HTR-8/SVneo (cell line): ENCODE measurements around the gene UVSSA.

Experiments
- DNase-seq: peaks from one replicate; pipeline ENCODE4 v3.0.0; 2011; ENCODE audit warnings: low spot score, mixed read lengths; ENCODE audit not compliant: insufficient read length
- FAIRE-seq: peaks from 2 replicates; lab custom pipeline; 2011; peaks lifted over from hg19 to GRCh38; lab: Jason Lieb, UNC

UVSSA gene

DNA sequence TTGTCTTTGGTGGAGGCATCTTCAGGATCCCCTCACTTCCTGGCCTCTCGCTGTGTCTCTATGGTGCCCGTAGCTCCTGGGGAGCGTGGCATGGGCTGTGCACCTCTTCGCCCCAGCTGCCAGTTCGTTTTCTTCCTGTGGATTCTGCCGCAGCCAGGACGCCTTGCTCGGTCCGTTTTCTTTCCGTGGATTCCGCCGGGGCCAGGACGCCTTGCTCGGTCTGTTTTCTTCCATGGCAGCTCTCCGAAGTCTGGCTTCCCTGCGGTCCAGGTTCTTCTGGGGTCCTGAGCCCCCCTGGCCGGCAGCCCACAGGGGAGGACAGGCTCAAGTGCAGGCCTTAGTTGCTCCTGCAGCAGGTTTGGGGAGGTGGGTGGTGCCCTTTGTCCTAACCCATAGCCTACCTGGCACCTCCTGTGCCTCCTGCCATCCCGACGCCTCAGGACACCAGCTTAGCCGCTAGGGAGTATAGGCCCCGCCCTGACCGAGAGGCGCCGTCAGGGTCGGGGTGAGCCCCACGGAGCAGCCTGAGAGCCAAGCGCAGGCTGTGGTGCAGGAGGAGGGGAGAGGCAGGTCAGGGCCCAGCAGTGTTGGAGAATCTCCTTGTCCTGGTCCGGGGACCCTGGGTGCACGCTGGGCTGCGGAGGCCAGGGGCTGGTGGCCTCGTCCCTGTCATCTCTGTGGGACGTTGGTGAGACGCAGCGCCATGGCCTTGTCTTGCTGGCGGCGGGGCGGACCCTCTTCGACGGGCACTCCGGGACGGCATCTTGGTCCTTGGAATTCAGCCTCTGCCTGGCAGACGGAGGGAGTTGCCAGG lies 27.1 kb downstream of the UVSSA start:
- FAIRE-seq (no peak), DNase-seq (no peak)

DNA sequence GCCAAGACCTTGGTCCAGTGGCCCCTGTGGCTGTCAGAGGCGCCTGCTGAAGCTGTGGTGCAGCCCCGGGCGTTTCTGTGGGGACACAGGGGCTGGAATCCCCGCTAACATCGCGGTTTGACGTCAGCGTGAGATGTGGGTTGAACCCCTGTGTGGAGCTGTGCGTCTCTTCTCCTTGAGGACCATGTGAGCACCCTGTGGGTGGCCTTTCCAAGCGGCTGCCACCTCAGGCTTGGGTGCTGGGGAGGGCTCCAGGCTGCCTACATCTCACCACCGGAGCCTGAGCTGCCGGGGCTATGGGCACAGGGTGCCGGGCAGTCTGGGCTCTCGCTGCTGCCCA lies 27.7 kb downstream of the UVSSA start:
- FAIRE-seq (no peak), DNase-seq (no peak)

DNA sequence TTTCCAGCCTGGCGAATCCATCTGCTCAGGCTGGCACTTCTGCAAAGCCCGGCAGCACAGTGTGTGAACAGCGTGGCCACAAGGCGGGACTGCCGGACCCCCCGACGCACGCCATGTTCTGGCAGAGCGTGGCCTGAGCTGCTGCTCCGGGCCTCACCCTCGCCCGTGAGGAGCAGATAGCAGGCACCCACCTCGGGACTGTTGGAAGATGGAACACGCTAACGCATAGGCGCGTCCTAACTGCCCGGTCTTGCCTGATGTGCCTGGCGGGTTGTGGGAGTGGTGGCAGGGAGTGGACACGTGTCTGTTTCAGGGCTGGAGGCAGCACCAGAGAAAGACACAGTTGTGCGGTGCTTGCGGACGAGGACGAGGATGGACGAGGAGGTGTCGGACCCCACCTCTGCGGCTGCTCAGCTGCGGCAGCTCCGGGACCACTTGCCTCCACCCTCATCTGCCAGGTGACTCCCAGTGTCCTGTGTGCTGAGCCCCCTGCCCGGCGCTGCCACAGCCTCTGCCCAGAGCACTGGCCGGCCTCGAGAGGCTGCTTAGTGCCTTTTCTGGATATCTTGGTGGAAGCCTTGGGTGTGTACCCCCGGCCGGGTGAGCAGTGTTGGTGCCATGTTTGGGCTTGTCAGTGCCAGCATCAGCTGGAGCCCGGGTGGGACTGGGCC lies 28.2 kb downstream of the UVSSA start:
- no peak for DNase-seq
- FAIRE-seq = no peak

DNA sequence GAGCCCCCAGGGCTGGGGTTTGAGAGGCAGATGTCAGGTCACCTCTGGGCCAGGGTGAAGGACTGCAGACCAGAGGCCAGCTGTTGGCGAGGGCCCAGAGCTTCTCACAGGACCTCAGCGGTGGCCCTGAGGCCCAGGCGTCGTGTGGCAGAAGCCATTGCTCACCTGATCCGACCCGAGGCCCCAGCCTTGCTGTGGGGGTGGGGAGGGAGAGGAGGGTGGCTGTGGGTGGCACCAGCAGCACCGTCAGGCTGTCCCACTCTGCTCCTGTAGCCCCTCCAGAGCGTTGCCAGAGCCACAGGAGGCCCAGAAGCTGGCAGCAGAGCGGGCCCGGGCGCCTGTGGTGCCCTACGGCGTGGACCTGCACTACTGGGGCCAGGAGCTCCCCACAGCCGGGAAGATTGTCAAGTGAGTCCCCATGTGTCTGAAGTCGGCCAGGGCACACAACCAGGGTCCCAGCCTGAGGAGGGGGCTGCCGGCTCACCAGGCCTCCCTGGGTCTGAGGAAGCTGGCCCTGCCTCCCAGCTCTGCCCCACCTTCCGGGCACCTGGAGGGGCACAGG lies 28.8 kb downstream of the UVSSA start:
- no peak for DNase-seq
- no peak for FAIRE-seq

DNA sequence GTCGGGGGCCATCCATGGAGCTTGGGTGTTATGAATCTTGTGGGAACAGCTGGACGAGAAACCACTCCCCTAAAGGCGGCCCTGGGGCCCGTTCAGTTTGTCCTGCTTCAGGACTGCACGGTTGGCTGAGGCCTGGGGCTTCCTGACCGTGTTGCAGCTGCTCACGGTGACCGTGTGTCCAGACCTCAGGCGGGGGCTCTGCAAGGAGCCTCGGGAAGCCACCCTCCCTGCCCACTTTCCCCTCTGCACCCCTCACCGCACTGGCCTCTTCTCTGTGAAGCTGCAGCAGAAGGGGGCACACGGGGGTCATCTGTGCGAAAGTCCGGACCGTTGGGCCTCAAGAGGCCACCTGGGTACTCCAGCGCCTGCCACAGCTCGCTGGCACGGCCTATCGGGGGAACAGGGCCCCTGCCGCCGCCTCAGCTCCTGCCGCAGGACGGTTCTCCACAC lies 29.4 kb downstream of the UVSSA start:
- DNase-seq = no peak
- FAIRE-seq = no peak

DNA sequence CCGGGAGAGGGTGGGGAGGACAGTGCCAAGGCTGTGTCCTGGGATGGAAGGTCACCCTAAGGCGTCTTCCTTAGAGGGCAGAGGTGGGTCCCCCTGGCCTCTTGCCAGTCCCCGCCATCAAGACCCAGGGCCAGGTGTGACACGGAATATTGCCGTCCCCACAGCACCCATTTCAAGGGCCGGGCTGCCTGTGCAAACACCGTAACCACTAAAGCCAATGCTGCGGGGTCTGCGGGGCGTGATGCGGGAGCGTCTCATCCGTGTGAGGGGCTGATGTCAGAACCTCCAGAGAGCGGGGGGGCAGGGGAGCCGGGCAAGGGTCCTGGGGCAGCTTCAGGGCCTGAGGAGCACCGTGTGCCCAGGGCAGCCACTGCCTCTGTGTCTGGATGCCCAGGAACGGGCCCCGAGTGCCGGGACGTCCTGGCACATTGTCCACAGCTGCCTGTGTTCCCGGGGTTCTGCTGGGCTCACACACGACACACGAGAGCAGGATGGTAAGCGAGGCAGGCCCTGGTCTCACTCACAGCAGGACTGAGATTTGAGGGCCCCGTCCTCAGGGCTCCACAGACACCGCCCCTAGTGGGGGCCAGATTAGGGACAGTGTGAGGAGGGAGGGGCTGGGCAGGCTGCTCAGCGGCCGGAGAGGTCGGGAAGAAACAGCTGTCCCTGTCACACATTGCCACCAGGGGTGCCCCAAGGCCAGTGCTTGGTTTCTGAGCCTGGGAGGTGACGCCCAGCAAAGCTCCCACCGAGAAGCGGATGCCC lies 30.0 kb downstream of the UVSSA start:
- no peak for FAIRE-seq

DNA sequence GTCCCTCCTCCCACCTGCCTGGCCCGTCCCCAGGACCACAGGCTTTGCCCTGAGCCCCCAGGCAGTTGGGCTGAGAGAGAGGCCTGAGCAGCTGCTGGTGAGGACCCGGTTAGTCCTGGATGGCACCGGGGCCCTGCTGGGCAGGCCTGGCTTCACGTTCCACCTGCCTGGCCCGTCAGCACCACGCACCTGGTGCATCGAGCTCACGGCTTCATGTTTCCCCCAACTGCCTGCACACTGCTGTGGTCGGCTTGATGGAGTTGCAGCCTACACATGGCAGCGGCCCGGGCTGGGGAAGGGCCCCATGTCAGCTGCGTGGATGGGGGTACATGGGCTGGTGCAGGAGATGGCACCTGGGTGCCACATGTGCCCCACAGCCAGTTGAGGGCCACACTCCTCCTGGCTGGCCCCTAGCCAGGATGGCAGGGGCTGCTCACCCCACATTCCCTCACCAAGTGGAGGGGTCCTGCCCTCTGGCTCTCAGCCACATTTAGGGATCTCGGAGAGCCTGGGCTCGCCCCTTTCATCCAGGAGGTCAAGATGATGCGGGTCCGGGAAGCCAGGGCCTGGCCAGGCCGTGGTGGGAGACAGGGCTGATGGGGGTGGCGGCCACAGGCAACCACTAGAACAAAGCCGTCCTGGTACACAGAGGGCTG lies 30.7 kb downstream of the UVSSA start:
- no peak for FAIRE-seq
- DNase-seq = no peak

More for the DNA sequence above, 30.0 kb downstream of the UVSSA start:
- DNase-seq = no peak

DNA sequence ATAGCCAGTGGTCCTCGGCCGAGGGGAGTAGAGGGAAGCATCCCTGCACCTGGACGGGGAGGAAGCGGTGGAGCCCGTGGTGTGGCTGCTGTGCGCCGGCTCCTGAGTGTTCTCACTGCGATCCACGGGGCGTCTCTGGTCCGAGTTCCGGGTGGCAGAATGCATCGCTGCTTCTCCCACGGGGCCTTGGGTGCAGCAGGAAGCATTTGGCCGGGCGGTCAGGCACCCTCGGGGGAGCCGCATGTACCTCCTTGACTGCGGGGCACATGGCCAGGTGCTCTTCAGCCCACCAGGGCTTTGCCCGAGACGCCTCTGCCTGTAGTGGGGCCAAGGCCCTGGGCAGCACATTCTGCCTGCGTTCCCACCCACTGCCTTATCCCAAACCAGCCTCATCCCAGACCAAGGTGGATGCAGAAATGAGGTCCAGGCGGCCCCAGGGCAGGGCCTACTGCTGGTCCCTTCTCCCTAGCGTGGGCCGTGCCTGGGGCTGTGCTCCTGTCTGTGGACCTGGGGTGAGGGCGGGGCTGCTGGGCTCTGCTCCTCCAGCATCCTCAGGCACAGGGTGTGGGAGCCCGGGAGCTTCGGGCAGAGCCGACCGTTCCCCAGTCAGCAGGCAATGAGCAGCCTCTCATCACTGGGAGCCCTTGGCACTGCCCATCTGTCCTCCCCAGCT lies 31.7 kb downstream of the UVSSA start:
- DNase-seq = no peak
- FAIRE-seq = no peak

DNA sequence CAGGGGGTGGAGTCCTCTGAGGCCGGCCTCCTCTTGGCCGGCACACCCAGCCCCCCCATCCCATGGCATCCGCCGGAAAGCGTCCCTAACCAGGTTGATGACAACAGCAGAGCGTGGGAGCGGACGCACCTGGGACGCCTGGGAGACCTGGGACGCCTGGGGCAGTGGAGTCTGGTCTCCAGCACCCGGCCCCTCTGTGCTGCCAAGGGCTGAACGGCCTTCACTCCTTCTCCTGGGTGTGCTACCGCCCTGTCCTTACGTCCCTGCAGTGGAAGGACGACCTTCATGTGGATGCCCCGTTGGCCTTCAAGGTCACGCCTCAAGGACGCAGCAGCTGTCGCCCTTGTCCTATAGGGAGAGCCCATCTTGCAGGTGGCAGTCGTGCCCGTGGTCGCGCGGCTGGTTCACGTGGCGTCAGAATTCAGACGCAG lies 32.4 kb downstream of the UVSSA start:
- no peak for FAIRE-seq

DNA sequence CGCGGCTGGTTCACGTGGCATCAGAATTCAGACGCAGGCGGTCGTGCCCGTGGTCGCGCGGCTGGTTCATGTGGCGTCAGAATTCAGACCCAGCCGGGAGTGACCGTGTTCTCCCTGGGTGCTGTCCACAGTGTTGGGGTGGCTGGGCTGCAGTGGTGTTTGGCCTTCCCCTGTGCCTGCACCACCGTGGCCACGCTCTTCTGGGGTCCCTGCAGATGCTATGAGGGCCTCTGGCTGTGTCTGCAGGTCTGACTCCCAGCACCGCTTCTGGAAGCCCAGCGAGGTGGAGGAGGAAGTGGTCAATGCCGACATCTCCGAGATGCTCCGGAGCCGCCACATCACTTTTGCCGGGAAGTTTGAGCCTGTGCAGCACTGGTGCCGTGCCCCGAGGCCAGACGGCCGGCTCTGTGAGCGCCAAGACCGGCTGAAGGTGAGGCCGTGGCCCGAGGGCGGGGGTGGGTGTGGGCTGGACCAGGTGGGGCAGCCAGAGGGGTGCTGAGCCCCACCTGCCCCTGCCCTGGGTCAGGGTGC lies 32.9 kb downstream of the UVSSA start:
- no peak for DNase-seq
- FAIRE-seq = no peak

More for the DNA sequence above, 32.4 kb downstream of the UVSSA start:
- DNase-seq = no peak

DNA sequence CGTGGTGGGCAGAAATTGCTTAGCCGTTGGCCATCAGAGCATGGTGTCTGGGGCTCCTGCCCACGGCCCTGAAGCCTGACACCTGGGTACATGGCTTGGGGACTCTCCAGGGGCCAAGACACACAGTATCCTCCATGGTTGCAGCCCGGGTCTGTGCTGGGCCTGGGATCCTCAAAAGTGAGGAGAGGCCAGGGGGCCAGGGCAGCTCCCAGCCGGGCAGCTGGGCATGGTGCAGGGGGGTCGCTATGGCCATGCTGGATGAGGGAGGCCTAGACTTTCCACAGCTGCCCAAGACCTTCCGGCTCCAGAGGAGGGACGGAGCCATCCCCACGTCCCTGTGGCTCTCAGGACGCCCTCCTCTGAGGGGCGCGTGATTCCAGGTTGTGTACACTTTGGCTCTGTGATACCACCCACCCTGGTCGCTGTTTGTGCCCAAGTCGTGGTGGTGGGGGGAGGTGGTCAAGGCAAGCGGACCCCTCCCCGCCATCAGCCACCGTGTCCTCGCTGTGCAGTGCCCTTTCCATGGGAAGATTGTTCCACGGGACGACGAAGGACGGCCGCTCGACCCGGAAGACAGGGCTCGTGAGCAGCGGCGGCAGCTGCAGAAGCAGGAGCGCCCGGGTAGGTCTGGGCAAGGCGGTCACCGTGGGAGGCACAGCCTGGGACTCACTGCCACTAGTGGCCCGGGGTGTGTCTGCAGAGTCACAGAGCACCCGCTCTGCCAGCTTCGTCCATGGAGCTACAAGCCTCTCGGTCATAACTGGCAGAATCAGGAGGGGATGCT lies 33.6 kb downstream of the UVSSA start:
- no peak for FAIRE-seq
- DNase-seq = no peak

DNA sequence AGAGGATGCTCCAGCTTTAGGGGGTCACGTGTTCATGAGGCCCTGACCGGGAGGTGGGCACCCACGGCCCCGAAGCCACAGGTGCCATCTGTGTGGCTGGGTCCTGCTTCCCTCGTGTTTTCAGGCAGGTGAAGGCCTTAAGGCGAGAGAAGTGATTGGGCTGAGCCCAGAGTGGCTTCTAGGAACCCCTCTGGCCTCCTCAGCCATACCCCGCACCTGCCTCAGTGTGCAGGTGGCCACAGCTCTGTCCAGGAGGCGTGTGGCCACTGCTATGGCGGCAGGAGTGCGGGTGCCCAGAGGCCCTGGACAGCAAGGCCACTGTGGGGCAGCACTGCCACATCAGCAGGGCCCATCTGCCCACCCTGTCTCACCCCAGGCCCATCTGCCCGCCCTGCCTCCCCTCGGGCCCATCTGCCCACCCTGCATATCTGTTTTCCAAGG lies 34.2 kb downstream of the UVSSA start:
- no peak for DNase-seq
- no peak for FAIRE-seq

DNA sequence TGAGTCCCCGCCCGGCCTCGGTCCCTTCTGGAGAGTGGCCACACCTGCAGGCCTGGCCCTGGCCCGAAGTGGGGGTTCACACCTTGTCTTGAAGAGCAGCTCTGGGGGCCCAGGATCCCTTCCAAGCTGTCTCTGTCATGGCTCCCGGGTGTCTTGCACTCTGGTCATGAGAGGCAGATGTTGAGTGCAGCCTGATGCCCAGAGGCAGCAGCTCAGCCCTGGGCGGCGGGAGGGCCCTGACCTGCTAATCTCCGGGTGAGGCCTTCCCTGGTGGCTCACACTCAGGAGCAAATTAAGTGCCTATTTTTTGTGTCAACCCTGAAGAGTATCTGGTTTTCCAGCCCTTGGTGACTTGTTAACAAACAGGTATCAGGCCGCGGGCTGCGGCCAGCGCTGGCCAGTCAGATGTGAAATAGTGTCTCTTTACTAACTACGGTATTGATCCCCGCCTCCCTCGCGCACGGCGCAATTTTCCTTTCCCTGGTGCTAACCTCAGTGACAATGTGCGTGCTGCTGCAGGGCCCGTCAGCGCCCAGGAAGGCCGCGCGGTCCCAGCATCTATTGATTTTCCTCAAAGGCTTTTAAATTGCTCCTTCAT lies 35.0 kb downstream of the UVSSA start:
- FAIRE-seq (no peak), DNase-seq (no peak)

DNA sequence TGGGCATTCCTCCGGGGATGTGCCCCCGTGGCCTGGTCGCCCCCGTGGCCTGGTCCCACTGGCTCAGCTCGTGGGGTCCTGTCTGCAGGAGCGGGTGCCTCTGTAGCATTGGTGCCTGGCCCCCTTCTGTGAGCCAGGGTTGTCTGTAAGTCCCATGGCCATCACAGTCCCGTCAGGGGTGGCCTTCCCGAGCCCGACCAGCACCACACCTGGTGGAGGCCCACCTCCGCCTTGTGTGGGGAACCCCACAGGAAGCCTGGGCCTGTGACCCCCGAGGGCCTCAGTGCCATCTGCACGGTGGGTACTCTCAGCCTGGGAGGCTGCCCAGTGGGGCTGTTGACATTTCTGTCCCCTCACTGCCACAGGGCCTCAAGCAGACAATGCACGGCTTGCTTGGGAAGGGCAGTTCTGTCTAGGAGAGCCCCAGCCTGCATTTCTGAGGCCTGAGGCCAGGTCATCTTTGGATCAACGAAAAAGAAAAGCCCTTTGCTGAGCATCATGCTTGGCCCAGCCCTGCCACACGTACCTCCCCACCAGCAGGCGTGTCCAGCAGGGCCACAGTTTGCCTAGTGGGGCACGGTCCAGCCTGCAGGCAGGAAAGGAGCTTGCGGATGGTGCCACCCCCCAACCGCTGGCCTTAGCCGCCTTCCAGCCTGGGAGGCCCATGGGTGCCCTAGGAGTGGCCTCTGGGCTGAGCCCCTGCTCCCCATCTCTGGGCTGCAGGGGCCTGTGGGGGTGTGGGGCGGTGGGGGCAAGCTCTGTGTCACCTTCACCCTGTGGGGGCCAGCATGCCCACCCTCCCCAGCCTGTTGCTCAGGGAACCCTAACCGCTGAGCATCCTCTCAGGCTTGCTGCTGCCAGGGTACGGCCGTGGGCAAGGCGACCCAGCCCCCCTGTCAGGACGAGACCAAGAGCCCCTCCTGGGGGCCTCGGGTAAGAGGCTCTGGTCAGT lies 36.0 kb downstream of the UVSSA start:
- DNase-seq (no peak), FAIRE-seq (no peak)

DNA sequence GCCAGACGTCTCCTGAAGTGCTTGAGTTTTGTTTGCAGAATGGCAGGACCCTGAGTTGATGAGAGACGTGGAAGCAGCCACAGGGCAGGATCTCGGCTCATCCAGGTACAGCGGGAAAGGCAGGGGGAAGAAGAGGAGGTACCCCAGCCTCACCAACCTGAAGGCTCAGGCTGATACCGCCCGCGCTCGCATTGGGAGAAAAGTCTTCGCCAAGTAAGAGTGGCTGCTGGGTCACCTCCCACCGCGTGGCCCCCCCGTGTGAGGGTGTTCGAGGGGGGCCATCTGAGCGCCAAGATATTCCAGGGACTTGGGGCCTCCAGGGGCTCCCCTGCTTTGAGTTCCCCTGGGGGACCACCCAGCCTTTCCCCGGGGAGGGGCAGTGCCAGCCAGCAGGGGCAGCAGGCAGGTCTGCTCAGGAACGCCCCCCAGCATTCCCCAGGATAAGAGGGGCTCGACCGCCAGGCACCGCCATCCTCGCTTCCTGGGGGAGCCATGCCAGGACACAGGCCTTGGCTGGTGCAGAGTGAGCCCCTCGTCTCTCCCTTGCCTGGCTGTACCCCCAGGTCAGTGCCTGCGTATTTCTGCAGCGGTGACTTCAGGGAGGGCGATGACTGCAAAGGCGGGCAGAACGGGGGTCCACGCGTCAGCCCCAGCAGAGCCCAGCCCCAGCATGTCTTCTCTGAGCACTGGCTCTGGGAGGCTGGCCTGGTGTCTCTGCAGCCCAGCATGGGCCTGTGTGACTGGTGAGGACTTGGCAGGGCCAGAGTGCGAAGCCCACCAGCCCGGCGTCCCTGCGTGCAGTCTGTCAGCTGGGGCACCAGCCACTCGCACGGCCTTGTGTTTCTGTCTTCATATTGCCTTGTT lies 37.0 kb downstream of the UVSSA start:
- FAIRE-seq (no peak), DNase-seq (no peak)

DNA sequence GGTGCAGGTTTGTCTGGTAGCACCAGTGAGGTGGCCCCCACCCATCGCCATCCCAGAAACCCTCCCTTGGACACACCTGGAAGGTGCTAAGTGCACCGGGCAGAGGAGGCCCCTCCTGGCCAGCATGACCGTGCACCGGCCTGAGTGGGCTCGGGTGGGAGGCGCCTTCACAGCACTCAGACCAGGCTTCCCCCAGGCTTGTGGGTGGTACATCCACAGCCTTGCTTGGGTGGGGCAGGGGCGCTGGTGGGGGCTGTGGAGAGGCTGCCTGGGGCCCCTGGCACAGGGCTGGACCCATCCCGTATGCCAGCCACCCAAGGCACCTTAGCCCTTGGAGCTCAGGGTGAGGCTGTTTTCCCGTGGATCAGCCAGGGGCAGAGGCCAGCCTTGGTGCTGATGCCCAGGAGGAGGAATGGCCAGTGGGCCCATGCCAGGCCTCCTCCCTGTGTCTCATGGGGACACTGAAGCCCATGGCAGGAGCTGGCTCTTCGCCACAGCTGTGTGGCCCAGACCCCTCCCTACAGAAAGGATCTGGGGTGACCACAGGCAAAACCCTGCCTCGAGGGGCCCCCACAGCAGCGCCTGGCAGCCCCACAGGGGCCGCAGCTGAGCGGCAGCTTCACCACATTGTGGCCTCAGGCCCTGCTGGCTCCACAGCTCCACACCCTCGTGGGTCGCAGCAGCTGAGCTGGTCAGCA lies 37.8 kb downstream of the UVSSA start:
- FAIRE-seq (no peak), DNase-seq (no peak)
